Measurements from ENCODE around the gene SURF1.
"Not testable (repeated sequence)": the region's sequence is repeated elsewhere in the genome, so short reads cannot be mapped to it uniquely, and the experiment has no call there.

SURF1 gene

DNA sequence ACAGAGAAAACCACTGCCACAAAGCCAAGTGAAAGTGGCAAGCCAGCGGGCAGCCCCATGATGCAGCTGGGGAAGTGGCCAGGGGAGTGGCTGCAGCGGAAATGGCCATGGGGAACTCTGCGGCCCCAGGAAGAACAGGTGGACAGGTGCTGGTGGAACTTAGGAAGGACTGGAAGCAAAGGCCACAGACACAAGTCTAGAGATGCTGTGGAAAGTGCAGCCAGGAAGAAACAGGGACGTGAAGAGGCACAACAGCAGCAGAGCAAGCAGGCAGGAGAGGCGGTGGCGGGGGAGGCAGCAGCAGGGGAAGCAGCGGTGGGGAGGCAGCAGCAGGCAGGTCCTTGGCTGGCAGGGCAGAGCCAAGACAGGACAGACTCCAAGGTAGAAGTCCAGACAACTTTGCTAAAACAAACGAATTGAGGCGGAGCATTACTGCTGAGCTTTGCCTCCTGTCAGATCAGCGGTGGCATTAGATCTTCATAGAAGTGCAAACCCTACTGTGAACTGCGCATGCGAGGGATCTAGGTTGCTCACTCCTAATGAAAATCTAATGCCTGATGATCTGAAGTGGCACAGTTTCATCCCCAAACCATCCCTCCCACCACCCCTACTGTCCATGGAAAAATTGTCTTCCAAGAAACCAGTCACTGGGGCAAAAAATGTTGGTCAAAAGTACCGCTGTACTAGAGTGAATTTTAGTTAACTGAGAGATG is 32.1 kb downstream of the SURF1 start:
- Histone ChIP-seq H3K27ac (ENCODE audit: insufficient read depth, low read depth, low read length, poor library complexity, severe bottlenecking) (no peak overlapping the region), H3K36me3 (ENCODE audit: control insufficient read depth, insufficient read depth, low read length) (no peaks in the 10 kb centered on the region), H3K27me3 (ENCODE audit: control insufficient read depth, insufficient read depth, low read length, poor library complexity, severe bottlenecking) (no peaks in the 10 kb centered on the region), H3K4me1 (ENCODE audit: control insufficient read depth, insufficient read depth, low read length) (no peaks in the 10 kb centered on the region), H3K9me3 (ENCODE audit: control insufficient read depth, low read length) (no peaks in the 10 kb centered on the region), H3K4me3 (ENCODE audit: insufficient read depth, low read depth, low read length) (no peak overlapping the region)
- 82 to 86% methylated on average over 13 of the region's 13 CpGs for WGBS, 2 experiments

DNA sequence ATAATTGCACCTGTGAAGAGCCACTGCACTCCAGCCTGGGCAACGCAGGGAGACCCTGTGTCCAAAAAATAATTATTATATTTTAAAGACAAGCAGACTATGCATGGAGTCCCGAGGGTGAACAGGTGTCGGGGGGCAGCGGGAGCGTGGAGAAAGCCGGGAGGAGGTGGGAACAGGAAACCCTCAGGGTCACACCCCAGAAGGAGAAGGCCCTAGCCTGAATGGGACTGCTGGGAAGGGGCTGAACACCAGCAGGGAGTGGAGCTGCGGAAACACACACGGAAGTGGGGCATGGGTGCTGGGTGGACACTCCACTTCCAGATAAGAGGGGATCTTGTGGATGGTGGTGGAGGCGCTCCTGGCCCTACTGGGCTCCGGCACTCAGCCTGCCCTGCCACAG is 33.1 kb downstream of the SURF1 start:
- no peaks in the 10 kb centered on the region for H3K9me3 ChIP-seq (ENCODE audit: control insufficient read depth, low read length)
- no peak overlapping the region for H3K27ac ChIP-seq (ENCODE audit: insufficient read depth, low read depth, low read length, poor library complexity, severe bottlenecking)
- WGBS, 2 experiments, result 94 to 95% methylated on average over 9 to 10 of the region's 10 CpGs
- no peak overlapping the region for H3K4me3 ChIP-seq (ENCODE audit: insufficient read depth, low read depth, low read length)
- no peaks in the 10 kb centered on the region for H3K36me3 ChIP-seq (ENCODE audit: control insufficient read depth, insufficient read depth, low read length)
- H3K27me3 ChIP-seq (ENCODE audit: control insufficient read depth, insufficient read depth, low read length, poor library complexity, severe bottlenecking), result no peaks in the 10 kb centered on the region
- no peaks in the 10 kb centered on the region for H3K4me1 ChIP-seq (ENCODE audit: control insufficient read depth, insufficient read depth, low read length)

DNA sequence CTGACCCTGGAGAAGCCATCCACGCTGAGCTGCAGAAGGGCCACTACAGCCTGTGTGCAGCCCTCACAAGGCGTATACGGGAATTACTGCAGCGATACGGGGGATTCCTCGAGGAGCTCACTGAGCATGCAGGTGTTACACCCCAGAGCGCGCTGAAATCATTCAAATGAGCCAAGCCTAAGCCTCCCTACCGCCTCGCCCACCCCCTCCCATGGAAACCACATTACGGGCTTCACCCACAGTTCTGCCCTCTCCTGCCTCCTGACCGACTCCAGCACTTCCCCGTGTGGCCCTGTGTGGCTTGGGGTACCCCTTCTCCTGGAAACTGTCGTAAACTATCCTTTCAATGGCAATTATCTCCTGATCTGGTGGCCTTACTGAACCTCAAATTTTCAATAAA is 33.6 kb downstream of the SURF1 start:
- Histone ChIP-seq H3K36me3 (ENCODE audit: control insufficient read depth, insufficient read depth, low read length) (no peaks in the 10 kb centered on the region), H3K9me3 (ENCODE audit: control insufficient read depth, low read length) (no peaks in the 10 kb centered on the region), H3K27me3 (ENCODE audit: control insufficient read depth, insufficient read depth, low read length, poor library complexity, severe bottlenecking) (no peaks in the 10 kb centered on the region), H3K27ac (ENCODE audit: insufficient read depth, low read depth, low read length, poor library complexity, severe bottlenecking) (no peak overlapping the region), H3K4me3 (ENCODE audit: insufficient read depth, low read depth, low read length) (no peak overlapping the region), H3K4me1 (ENCODE audit: control insufficient read depth, insufficient read depth, low read length) (no peaks in the 10 kb centered on the region)
- 90 to 92% methylated on average over 14 of the region's 14 CpGs for WGBS, 2 experiments

DNA sequence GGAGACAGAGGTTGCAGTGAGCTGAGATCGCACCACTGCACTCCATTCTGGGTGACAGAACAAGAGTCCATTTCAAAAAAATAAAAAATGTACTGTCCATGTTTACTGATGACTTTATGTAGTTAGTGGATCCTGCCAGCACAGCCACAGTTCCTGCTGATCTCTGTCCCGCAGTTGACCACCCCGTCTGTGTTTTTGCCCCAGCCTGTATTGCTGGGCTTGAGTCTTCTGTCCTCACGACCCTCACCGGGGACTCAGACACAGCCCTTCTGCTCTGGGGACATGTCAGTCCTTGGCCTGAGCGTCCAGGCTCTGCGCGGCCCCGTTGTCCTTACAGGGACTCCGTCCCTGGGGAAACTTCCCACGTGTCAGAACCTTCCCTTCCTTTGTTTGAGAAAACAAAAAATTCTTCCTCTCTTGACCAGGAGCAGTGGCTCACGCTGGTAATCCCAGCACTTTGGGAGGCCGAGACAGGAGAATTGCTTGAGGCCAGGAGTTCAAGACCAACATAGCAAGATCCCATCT is 34.8 kb downstream of the SURF1 start:
- H3K27ac ChIP-seq (ENCODE audit: insufficient read depth, low read depth, low read length, poor library complexity, severe bottlenecking), result no peak overlapping the region
- H3K4me3 ChIP-seq (ENCODE audit: insufficient read depth, low read depth, low read length), result no peak overlapping the region
- H3K4me1 ChIP-seq (ENCODE audit: control insufficient read depth, insufficient read depth, low read length), result no peaks in the 10 kb centered on the region
- no peaks in the 10 kb centered on the region for H3K36me3 ChIP-seq (ENCODE audit: control insufficient read depth, insufficient read depth, low read length)
- no peaks in the 10 kb centered on the region for H3K27me3 ChIP-seq (ENCODE audit: control insufficient read depth, insufficient read depth, low read length, poor library complexity, severe bottlenecking)
- 87 to 89% methylated on average over 13 of the region's 13 CpGs for WGBS, 2 experiments
- no peaks in the 10 kb centered on the region for H3K9me3 ChIP-seq (ENCODE audit: control insufficient read depth, low read length)

DNA sequence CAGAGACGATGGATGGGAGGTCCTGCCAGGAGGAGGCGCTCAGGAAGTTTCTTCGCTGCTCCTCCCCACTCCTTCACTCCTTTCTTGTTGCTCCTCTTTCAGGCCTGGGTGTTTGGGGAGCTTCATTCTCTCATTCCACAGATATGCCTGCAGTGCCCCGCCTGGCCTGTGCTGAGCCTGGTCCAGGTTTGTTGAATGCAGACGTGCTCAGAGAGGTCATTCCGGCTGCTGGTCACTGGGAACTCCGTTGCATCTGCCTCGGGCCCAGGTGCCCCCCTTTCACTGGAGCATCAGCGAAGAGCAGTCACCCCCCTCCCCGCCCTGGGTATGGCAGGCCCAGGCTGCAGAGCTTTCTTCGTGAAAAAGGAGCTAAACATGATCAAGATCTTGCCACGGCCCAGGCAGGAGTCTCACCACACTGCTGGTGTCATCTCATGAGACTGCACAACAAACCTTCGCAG is 35.8 kb downstream of the SURF1 start:
- Histone ChIP-seq H3K27me3 (ENCODE audit: control insufficient read depth, insufficient read depth, low read length, poor library complexity, severe bottlenecking) (no peaks in the 10 kb centered on the region), H3K4me3 (ENCODE audit: insufficient read depth, low read depth, low read length) (no peak overlapping the region), H3K4me1 (ENCODE audit: control insufficient read depth, insufficient read depth, low read length) (no peaks in the 10 kb centered on the region), H3K36me3 (ENCODE audit: control insufficient read depth, insufficient read depth, low read length) (no peaks in the 10 kb centered on the region), H3K27ac (ENCODE audit: insufficient read depth, low read depth, low read length, poor library complexity, severe bottlenecking) (no peak overlapping the region), H3K9me3 (ENCODE audit: control insufficient read depth, low read length) (no peaks in the 10 kb centered on the region)
- WGBS, 2 experiments, result 86 to 87% methylated on average over 12 to 13 of the region's 13 CpGs

DNA sequence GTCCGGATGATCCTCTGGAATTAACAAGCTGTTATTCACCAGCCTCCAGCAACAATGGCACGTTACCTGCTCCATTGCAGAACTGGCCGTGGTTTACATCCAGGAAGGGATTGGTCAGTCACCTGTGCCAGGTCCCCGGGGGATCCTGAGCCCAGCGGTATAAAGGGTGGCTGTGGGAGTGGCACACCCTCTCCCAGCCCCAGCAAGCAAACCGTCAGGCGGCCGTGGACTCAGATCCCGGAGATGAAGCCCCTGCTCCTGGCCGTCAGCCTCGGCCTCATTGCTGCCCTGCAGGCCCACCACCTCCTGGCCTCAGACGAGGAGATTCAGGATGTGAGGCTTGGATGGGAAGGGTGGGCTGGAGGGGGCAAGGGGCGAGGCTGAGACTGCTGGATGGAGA is 38.7 kb downstream of the SURF1 start:
- not testable (repeated sequence) for H3K27me3 ChIP-seq (ENCODE audit: control insufficient read depth, insufficient read depth, low read length, poor library complexity, severe bottlenecking); H3K36me3 ChIP-seq (ENCODE audit: control insufficient read depth, insufficient read depth, low read length); H3K9me3 ChIP-seq (ENCODE audit: control insufficient read depth, low read length); H3K4me3 ChIP-seq (ENCODE audit: insufficient read depth, low read depth, low read length); H3K27ac ChIP-seq (ENCODE audit: insufficient read depth, low read depth, low read length, poor library complexity, severe bottlenecking); H3K4me1 ChIP-seq (ENCODE audit: control insufficient read depth, insufficient read depth, low read length)
- WGBS, 2 experiments, result 88 to 89% methylated on average over 12 to 13 of the region's 13 CpGs

DNA sequence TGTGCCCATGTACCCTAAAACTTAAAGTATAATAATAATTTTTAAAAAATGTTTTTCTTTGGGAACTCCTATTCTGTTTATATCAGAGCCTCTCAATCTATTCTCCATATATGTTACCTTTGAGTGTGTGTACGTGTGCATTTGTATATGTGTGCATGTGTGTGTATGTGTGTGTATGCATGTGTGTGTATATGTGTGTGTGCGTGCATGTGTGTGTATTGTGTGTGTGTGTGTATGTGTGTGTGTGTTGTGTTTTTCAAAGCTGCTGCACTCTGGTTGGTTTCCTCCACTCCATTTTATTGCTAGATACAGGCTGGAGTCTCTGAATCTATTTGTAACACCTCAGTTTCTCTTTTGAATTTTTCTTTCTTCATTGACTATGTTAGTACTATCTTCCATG is 40.3 kb downstream of the SURF1 start:
- H3K9me3 ChIP-seq (ENCODE audit: control insufficient read depth, low read length), result no peaks in the 10 kb centered on the region
- WGBS, 2 experiments, result 64 to 75% methylated on average over 2 of the region's 2 CpGs
- H3K36me3 ChIP-seq (ENCODE audit: control insufficient read depth, insufficient read depth, low read length), result no peaks in the 10 kb centered on the region
- H3K4me1 ChIP-seq (ENCODE audit: control insufficient read depth, insufficient read depth, low read length), result no peaks in the 10 kb centered on the region
- H3K27me3 ChIP-seq (ENCODE audit: control insufficient read depth, insufficient read depth, low read length, poor library complexity, severe bottlenecking), result no peaks in the 10 kb centered on the region
- H3K27ac ChIP-seq (ENCODE audit: insufficient read depth, low read depth, low read length, poor library complexity, severe bottlenecking), result no peak overlapping the region
- H3K4me3 ChIP-seq (ENCODE audit: insufficient read depth, low read depth, low read length), result no peak overlapping the region

DNA sequence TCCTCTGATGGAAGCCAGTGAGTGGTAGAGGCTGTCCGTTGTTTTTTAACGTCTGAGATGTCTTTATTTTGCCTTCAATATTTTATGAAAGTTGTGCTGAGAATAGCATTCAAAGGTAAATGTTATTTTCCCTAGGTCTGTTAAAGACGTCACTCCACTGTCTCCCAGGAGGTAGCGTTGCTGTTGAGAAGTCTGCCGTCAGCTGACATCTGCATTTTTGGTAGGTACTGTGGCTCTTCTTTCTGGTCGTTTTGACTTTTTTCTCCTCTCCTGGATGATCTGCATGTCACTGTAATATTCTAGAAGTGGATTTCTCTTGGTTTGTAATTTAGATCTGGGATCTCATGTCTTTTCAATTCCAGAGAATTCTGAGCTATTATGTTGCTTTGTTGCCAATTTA is 46.7 kb downstream of the SURF1 start:
- WGBS, 2 experiments, result 89 to 91% methylated on average over 6 of the region's 6 CpGs
- Histone ChIP-seq H3K36me3 (ENCODE audit: control insufficient read depth, insufficient read depth, low read length) (no peaks in the 10 kb centered on the region), H3K9me3 (ENCODE audit: control insufficient read depth, low read length) (no peaks in the 10 kb centered on the region), H3K4me3 (ENCODE audit: insufficient read depth, low read depth, low read length) (no peak overlapping the region), H3K27me3 (ENCODE audit: control insufficient read depth, insufficient read depth, low read length, poor library complexity, severe bottlenecking) (no peaks in the 10 kb centered on the region), H3K4me1 (ENCODE audit: control insufficient read depth, insufficient read depth, low read length) (no peaks in the 10 kb centered on the region), H3K27ac (ENCODE audit: insufficient read depth, low read depth, low read length, poor library complexity, severe bottlenecking) (no peak overlapping the region)

DNA sequence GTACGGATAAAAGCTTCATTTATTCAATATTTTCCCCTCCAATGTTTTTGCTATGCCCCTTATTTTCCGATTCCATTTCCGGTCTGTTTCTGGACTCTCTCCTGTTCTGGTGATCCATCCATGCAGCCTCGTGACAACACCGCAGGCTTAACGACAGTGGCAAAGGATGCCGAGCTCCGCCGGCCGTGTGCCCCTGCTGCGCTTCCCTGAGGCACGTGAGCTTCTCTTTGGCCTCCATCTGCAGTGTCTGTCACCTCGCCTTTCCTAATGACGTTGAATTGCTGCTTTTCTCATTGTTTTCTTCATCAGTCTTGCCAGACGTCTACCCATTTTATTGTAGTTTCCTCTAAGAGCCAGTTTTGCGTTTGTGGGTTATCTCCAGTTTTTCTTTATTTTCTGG is 49.0 kb downstream of the SURF1 start:
- WGBS, 2 experiments, result 88 to 91% methylated on average over 16 of the region's 16 CpGs
- Histone ChIP-seq H3K9me3 (ENCODE audit: control insufficient read depth, low read length) (no peaks in the 10 kb centered on the region), H3K4me1 (ENCODE audit: control insufficient read depth, insufficient read depth, low read length) (no peaks in the 10 kb centered on the region), H3K4me3 (ENCODE audit: insufficient read depth, low read depth, low read length) (no peak overlapping the region), H3K27ac (ENCODE audit: insufficient read depth, low read depth, low read length, poor library complexity, severe bottlenecking) (no peak overlapping the region), H3K36me3 (ENCODE audit: control insufficient read depth, insufficient read depth, low read length) (no peaks in the 10 kb centered on the region), H3K27me3 (ENCODE audit: control insufficient read depth, insufficient read depth, low read length, poor library complexity, severe bottlenecking) (no peaks in the 10 kb centered on the region)

DNA sequence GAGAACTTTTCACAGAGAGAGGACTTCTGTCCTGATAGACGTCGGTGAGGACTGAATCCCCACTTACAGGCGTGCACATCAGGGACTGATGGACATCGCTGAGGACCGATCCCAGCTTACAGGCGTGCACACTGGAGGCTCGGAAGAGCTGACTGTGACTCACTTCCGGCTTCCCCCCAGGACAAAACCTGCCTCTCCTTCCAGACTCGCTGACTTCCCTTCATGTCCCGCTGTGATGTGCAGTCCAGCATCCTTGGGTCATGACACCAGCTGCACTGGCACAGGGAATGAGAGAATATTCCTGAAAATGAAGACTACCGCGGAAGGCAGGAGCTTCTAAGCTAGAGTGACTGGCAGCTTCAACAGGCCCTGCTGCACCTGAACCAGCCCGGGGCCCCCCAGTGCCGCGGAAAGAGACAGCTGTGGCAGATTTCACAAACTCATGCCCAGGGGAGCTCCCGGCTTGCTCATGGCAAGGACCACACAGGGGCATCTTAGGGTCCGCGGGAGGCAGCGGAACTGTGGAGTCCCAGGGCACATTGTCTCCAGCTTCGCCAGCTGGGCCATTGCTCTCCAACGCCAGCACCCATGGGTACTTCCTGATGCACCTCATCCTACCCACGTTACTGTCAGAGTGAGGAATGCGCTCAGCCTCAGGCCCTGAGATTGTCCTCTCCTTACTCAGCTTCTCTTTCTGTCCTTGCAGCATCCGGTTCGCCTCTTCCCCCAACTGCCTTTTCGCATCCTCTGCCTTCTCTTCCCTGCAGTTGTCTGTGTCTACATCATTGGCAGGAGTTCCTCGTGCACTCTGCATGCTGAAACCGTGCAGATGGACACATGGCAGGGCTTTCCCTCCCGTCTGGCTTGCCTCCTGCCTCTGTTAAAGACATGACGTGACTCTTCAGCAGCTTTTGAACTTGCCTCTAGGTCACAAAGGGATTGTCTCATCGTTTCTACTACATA is 49.8 kb downstream of the SURF1 start:
- Histone ChIP-seq H3K27me3 (ENCODE audit: control insufficient read depth, insufficient read depth, low read length, poor library complexity, severe bottlenecking) (no peaks in the 10 kb centered on the region), H3K4me1 (ENCODE audit: control insufficient read depth, insufficient read depth, low read length) (no peaks in the 10 kb centered on the region), H3K4me3 (ENCODE audit: insufficient read depth, low read depth, low read length) (no peak overlapping the region), H3K36me3 (ENCODE audit: control insufficient read depth, insufficient read depth, low read length) (no peaks in the 10 kb centered on the region), H3K27ac (ENCODE audit: insufficient read depth, low read depth, low read length, poor library complexity, severe bottlenecking) (no peak overlapping the region), H3K9me3 (ENCODE audit: control insufficient read depth, low read length) (no peaks in the 10 kb centered on the region)
- WGBS, 2 experiments, result 89% methylated on average over 31 of the region's 31 CpGs

Data from ectodermal cell (in vitro differentiated cells).